Stimulated activated CD4-positive, alpha-beta T cell treated with anti-CD3 and anti-CD28 coated beads, Interleukin-15, amount 100 ng/mL, for 24 hours (primary cell): Measurements from ENCODE around the gene METRNL.
A peak's percentile ranks its signal among the peaks of the same experiment; 100 is the strongest.
"Not testable (repeated sequence)": the region's sequence is repeated elsewhere in the genome, so short reads cannot be mapped to it uniquely, and the experiment has no call there.

Experiments
- DNase-seq: peaks from one replicate; pipeline ENCODE4 v3.0.0-alpha.2; 2020

Gene METRNL

DNA sequence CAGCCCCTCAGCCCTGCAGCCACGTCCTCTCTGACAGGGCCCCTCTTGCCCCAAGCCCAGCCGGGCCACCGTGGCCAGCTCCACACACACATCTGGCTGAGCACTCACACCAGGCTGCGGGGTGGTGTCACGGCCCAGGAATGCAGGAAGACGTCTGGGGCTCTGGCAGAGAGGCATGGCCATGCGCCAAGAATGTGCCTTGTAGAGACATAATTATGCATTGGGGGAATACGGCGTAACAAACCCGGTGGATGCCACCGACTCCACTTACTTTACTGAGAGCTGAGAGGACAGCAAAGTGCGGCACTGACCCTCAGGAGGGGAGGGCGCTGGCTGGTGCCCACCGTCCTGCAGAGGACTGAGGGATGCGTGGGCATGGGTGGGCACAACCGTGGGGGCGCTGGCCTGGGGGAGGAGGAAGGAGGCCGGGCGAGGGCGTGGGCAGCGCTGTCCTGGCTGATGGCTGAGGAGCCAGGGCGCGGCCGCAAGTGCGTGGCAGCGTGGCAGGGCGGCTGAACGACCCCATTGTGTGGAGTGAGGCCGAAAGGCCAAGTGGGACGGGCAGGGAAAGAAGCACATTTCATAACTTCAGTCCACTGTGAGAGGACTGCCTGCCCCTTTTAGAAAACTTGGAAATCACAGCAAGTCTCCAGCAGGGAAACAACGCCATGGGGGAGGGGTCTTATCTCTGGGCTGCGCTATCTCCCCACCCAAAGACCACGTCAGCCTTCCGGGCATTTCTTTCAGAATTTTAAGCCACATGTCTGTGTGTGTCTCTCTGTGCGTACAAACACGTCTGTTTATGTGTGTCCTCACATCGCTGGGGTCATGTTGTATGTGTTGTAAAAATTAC, 30.6 kb downstream of the METRNL start:
- DNase-seq: no peak

DNA sequence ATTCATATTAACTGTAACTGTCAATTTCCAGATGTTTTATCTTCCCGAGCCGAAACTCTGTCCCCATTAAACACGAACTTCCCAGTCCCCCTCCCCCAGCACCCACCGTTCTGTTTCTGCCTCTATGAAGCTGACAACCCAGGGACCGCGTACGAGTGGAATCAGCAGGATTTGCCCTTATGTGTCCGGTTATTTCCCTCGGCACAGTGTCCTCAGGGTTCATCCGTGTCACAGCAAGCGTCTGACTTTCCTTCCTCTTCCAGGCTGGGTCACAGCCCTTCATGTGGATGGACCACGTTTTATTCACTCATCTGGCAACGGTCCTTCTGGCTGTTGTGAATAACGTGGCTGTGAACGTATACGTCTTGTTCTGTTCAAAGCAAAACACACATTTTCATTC, 31.3 kb downstream of the METRNL start:
- DNase-seq: no peak

DNA sequence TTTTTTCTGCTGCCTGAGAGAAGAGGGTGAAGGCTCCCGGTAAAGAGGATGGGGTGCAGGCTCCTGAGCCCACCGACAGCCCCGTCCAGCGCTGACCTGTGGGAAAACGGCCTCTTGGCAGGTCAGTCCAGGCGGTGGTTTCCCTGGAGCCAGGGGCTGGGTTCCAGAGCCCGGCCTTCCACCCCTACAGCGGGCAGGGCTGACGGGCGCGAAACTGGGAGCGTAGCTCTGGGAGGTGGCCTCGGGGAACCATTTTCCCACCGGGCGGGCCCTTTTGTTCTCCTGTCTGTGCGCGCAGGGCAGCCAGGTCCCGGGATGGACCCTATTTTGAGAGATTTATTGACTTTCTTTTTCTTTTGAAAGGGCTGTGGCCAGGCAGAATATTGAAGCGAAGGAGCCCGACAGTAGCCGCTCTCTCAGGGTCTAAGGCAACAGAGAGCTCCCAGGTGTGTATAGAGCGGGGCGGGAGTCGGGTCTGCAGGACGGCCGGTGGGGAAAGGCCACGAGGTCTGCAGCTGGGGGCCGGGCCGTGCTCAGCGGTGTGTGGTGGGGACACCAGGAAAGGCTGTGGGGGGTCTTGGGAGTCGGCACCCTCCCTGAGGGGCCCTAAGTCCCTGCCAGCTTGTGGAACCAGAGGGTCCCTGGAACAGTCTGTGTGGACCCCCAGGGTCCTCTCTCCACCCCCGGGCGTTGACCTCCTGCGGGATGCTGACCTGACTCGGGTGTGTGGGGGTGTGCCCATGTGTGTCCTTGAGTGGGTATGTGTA, 32.3 kb downstream of the METRNL start:
- no peak for DNase-seq

DNA sequence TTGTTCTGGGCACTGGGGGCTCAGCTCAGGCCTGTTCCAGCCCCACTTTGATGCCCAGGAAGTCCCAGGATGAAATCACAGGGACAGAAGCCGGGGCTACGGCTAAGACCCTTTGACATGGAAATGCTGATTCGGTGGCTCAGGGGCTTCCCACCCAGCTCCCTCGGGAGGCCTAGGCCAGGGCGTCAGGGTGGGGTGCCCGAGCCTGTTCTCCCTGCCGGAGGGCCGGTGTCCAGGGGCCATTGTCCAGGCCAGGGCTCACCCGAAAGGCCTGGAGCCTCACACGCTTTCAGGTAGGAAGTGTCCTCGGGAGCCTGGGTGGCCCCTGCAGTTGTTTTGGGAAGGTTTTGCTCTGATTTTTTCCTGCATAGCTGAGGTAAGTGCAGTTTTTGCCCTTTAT, 34.0 kb downstream of the METRNL start:
- no peak for DNase-seq

DNA sequence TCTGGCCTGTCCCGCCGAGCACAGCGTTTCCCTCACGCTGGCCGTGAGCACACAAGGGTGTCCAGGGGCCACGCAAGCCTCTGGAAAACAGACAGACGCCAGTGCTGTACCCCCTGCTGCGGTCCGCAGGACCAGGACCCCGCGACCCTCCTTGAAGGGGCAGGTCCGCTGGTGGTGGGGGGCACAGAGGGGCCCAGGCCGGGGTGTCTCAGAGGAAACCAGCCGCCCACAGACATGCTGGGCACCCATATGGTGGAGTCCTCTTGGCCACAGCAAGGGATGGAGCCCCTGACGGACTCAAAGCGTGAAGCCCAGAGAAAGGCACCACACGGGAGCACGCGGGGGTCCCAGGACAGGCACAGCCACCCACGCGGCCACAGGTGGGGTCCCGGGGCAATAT, 34.4 kb downstream of the METRNL start:
- no peak for DNase-seq

DNA sequence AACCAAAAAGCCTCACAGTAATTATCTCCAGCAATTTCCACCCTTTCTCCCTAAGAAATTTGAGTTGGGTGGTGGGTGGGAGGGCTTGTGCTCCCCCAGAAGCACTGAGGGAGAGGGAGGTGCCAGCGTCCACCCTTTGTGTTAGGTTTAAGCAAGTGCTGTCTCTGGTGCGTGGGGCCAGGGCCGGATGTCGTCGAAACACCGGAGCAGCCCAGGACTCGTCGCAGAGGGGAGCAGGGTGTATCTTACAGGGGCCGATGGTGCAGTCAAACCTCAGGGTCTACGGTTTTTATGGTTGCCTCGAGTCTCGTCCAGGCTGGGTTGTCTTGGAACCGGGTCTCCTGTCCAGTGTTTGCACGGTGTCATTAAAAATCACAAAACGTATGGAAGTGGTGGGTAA, 35.3 kb downstream of the METRNL start:
- no peak for DNase-seq

DNA sequence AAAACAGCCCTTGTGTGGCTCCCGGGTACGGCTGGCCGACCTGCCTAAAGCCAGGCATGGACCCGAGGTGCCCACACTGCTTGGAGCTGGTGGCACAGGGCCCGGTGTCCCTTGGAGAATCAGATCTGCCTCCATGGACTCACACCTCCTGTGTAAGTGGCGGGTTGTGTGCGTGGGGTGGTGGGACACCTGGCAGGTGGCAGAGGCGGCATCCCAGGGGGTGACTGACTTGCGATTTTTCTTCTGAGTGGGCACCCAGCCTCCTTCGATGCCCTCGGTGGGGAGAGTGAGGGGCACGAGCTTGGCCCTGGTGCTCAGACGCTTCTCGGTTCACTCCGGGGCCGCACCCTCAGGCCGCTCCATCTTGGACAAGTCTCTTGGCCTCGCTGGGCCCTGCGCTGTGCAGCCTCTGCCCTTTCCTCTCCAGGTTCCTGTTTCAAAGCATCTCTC, 35.8 kb downstream of the METRNL start:
- DNase-seq: no peak

DNA sequence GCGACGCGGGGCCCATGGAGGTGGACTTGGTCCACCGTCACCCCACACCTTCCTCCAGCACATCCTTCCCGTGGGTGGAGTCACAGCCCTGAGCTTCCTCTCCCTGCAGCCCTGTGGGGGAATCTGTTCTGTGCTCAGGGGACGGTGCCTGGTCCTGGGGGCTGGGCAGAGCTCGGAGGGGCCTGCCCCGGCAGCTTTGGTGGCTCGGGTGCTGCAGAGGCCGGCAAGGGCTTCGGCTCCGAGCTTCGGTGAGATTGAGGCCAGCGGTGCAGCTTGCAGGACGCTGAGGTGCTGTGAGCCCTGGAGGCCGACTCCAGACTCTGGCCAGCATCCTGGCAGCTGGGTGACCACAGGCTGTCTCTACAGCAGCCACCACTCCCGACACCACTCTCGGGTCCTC, 36.4 kb downstream of the METRNL start:
- no peak for DNase-seq

DNA sequence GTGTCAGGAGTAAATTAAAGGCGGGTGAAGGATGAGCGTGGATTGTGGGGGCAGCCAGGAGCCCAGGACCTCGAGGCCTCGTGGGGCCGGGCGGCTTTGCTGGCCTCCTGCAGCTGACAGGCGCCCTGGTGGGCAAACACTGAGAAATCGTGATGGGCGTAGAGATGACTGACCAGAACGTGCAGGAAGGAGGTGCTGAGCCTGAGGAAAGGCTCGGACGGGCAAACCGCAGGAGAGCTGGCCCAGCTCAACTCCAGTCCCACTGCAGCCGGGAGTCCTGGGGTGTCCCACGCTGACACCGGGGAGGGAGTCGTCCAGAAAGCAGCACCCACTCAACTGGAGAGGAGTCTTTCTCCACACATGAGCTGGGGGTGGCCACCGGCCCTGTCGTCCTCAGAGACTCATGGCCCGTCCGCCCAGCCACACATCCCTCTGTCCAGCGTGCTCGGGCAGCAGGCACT, 36.9 kb downstream of the METRNL start:
- no peak for DNase-seq

DNA sequence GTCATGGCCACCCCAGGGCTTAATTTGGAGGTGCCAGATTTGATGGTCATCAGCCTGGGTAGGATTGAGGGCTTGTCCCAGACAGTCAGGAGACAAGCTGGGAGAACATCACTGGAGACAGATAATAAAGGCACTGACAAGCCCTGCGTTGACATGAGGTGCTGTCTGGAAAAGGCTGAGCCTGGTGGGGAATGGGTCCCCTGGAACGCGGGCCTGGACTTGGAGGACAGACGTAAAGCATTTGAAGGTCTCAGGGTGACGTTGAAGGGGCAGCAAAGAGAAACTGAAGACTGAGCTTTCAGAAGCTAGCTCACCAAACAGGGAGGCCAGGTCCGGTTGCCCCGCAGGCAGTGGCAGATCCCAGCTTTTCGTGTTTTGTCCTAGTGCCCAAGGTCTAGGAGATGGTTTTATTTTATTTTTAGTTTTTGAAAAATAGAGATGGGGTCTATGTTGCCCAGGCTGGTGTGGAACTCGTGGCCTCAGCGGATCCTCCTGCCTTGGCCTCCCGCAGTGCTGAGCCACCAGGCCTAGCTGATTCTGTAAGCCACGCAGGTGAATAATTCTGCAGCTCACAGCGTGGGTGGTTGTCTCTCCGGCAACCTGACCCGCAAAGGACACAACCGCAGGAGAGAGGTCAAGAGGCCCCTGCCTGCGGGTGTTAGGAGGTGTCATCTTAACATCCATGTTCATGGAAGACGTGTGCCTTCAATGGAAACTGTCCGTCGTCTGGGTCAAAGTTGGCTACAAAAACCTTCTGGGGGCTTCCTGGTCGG, 37.6 kb downstream of the METRNL start:
- no peak for DNase-seq

DNA sequence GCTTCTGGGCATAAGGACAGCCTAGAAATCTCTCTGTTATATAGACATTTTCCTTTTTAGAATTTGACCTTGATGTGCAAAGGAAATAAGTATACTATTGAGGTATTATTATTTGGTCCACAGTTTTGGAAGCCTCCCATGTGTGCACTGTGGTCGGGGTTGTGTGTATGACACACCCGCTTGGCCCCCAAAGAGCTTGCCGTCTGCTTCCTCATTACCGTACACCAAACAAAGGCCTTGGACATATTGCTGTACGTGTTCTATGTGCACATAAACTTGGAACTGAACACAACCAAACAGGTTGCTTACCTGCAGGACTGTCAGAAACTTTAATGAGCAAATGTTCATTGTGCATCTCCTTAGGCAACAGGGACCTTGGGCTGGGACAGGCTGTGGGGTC, 38.2 kb downstream of the METRNL start:
- no peak for DNase-seq

DNA sequence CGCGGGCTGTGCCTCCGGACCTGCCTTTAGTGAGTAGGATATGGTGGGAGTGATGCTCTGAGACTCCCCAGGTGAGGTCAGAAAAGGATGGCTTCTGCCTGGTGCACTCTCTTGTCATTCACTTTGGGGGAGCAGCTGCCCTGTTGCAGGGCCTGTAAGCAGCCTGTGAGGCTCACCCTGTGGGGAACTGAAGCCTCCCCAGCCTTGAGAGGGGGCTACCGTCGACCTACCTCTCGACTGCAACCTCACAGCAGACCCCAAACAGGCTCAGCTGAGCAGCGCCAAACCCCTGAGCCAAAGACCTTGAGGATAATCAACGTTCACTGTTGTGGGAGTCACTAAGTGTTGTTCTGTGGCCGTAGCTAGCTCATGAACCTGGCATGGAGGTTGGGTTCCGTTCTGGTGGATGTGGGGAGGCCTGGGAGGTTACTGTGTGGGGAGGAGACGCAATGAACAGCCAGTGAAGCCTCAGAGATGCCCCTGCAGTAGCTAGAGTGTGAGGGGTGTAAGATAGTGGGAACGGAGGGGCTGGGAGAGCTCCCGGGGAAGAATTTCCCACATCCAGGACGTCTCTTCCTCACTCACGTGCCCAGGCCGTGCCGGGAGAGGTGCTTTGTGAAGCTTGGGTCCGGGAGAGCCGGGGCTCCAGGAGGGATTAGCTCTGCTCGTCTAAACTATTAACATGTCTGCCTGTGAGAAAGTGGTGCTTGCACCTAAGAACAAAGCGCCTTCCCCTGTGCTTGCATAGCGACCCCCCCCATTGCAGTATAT, 38.8 kb downstream of the METRNL start:
- no peak for DNase-seq

DNA sequence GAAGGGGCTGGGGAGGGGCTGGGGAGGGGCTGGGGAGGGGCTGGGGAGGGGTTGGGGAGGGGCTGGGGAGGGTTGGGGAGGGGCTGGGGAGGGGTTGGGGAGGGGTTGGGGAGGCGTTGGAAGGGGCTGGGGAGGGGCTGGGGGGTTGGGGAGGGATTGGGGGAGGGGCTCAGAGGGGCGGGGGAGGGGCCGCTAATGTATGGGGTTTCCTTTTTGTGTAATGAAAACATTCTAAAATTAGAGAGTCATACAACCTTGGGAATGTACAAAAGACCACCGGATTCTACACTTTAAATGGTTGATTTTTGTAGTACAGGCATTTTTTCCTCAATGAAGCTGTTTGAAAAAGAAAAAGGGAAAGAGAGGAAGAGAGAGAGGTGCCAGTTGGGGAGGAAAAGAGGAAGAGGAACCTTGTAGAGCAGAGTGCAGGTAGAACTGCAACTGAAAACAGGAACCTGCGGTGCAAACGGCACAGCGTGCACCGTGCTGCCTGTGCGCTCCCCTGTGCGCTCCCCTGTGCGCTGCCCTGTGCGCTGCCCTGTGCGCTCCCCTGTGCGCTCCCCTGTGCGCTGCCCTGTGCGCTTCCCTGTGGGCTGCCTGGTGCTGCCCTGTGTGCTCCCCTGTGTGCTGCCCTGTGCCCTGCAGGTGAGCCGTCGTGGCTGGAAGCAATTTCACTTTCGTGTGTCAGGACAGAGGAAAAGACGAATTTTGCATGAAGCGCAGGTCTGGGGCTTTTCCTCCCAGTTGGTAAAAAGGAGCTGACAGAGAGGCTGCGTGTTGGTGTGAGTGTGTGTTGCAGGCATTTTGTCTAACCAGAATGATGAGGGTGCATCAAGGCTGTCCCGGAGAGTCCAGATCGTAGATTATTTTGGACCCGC, 40.8 kb downstream of the METRNL start:
- DNase-seq: peak; percentile 34

DNA sequence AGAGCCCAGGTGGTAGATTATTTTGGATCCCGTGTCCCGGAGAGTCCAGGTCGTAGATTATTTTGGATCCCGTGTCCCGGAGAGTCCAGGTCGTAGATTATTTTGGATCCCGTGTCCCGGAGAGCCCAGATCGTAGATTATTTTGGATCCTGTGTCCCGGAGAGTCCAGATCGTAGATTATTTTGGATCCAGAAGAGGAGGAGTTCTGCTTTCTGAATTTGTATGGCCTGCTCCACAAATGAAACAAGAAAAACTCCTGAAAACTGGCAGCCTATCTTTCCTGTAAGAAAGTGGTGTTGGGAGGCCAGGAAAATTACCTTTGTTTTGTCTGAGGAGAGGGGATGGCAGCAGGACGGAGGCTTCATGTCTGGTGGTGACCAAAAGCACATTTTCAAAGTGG, 42.1 kb downstream of the METRNL start:
- not testable (repeated sequence) for DNase-seq

DNA sequence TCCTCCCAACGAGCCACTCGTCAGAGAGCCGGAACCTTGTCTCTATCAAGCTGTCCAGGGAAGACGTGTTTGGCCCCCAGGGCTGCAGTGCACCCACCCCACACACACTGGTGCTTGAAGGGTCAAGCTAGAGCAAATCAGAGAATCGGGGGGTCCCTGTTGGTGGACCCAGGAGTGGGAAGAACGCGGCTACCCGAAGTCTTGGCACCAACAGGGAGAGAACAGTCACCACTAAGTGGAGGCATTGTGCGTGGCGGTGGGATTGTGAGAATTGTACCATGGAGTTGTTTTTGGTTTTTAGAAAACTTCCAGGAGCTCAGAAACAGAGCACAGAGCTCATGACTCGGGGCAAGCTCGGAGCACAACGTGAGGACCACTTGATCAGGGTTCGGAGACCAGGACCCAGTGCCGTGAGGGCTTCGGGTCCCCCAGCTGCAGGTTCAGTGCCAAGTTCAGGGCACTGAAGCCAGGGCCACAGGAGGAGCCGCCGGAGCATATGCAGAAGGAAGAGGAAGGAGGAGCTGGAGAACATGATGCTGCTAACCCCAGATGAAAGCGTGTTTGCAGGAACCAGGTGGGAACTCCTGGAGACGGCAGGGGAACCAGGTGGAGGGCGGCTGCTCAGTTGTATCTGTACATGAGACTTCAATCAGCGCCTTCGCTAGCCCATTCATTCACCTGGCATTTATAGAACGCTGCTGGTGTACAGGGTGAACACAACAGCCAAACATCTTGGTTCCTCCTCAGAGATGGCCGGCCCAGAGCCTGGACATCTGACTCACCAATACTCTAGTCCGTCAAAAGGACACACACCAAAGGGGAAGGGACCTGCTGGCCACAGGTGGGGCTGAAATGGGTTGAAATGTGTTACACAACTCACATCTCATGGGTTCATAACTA, 42.8 kb downstream of the METRNL start:
- DNase-seq: no peak

DNA sequence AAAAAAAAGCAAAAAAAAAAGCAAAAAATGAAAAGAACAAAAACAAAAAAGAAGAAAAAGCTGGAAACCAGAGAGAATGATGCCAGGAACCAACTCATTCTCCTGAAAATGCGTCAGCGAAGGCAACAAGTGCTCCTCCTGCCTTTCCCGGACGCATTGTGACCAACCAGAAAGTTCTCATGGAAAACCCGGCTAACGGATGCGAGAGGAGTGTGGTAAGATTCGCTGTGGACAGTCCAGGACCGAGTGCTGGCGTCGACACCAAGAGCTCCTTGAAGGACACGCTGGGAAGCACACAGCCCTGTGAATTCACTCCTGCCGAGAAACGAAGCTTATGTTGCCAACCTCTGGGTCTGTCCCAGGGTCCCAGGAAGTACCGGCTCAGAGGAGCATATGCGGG, 43.4 kb downstream of the METRNL start:
- DNase-seq: no peak

DNA sequence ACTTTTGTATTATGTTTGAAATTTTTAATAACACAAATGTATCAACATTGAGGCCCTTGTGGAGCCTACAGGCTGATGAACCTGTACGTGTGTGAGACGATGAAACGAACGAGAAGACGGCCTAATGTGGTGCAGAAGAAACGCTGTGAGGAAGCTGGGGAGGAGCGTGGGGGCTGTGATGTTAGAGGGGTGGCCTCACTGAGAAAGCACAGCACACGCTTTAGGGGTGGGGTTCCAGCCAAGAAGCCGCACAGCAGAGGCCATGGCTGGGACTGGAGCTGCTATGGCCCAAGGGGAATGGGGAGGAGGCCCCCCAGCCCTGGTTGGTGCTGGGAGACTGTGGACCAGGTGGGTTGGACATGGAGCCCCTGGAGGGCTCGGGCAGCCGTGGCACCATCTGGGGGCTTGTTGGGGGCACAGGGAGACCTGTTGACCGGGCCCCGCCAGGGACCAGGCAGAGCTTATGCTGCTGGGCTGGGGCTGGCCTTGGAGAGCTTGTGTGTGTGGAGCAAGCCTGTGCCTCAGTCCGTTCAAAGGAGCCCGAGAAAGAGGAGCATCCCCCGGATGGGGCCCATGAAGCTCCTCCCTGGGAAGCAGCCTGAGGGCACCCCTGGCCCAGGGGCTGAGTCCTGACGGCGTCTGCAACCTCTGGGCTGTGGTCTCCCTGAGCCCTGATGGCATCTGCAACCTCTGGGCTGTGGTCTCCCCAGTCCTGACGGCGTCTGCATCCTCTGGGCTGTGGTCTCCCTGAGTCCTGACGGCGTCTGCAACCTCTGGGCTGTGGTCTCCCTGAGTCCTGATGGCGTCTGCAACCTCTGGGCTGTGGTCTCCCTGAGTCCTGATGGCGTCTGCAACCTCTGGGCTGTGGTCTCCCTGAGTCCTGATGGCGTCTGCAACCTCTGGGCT, 44.7 kb downstream of the METRNL start:
- no peak for DNase-seq

DNA sequence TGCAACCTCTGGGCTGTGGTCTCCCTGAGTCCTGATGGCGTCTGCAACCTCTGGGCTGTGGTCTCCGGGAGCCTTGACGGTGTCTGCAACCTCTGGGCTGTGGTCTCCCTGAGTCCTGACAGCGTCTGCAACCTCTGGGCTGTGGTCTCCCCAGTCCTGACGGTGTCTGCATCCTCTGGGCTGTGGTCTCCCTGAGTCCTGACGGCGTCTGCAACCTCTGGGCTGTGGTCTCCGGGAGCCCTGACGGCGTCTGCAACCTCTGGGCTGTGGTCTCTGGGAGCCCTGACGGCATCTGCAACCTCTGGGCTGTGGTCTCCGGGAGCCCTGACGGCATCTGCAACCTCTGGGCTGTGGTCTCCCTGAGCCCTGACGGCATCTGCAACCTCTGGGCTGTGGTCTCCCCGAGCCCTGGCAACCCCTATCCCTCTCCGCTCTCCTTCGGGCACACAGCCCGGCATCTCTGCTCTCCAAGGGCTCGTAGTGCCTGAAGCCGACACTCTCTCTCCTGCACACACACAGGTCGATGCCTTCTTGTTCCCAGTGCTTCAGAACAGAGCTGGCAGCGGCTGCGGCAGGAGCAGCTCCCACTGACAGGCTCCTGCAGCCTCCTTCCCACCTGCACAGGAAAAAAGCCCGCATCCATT, 45.6 kb downstream of the METRNL start:
- no peak for DNase-seq
